Measurements from ENCODE around the gene ZMIZ2. TPM values are rescaled to one million over a fixed set of nuclear protein-coding genes. Genes with fewer than 3 reads are reported as not detected.

Gene ZMIZ2
- total RNA-seq, 2 donors from 2014 or later, result 23.4 to 38.9 TPM

DNA sequence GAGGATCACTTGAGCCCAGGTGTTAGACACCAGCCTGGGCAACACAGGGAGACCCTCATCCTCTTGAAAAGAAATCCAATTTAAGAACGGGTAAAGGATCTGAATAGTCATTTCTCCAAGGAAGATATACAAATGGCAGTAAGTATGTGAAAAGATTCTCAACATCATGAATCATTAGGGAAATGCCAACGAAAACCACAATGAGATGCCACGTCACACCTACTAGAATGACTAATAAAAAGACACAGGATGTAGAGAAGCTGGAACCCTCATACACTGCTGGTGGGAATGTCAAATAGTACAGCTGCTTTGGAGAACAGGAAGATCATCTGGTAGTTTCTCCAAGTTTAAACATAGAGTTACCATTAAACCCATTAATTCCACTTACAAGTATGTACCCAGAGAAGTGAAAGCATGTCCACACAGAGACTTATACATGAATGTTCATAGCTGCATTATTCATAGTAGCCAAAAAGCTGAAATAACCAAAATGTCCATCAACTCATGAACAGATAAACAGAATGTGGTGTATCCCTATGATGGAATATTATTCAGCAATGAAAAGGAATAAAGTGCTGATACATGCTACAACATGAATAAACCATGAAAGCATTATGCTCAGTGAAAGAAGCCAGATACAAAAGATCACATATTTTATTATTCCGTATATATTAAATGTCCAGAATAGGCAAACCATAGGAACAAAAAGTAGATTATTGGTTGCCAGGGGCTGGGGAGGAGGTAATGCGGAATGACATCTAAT, 13.1 kb upstream of the ZMIZ2 start:
- Histone ChIP-seq H3K4me1 (ENCODE audit: control insufficient read depth in 1 of 2, low read depth in 2 of 2) (no peaks in the 10 kb centered on the region), H3K36me3 (no peaks in the 10 kb centered on the region), H3K4me3 (no peak overlapping the region), H3K27ac (peak overlapping the region in 1 of 2 donors; percentile 20), H3K9me3 (no peaks in the 10 kb centered on the region), H3K27me3 (replicated peaks; ENCODE audit: insufficient read depth) (no peaks in the 10 kb centered on the region)
- TF ChIP-seq, protein P1, sequence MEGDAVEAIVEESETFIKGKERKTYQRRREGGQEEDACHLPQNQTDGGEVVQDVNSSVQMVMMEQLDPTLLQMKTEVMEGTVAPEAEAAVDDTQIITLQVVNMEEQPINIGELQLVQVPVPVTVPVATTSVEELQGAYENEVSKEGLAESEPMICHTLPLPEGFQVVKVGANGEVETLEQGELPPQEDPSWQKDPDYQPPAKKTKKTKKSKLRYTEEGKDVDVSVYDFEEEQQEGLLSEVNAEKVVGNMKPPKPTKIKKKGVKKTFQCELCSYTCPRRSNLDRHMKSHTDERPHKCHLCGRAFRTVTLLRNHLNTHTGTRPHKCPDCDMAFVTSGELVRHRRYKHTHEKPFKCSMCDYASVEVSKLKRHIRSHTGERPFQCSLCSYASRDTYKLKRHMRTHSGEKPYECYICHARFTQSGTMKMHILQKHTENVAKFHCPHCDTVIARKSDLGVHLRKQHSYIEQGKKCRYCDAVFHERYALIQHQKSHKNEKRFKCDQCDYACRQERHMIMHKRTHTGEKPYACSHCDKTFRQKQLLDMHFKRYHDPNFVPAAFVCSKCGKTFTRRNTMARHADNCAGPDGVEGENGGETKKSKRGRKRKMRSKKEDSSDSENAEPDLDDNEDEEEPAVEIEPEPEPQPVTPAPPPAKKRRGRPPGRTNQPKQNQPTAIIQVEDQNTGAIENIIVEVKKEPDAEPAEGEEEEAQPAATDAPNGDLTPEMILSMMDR (IDR thresholded peaks at IDR 0.05), result no peak
- DNase-seq (ENCODE audit: low spot score), result no peak
- peak; percentile 59 for ATAC-seq (ENCODE audit: insufficient number of reproducible peaks, low FRiP score, low read depth)

DNA sequence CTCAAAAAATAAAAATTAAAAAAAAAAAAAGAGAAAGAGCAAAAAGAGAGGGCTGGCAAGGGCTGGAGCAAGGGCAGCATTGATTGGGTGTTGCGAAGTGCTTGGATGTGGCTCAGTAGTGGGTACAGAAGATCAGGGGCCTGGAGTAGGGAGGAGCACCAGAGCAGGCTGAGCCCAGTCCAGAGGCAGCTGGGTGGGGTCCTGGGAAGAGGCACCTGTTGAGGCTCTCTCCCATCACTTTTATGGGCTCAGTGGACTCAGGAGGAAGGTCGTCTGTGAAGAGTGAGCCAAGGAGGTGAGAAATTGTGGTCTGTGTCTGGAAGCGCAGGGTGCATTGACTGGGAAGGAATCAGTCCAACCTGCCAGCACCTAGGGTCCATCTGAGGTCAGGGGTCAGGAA, 11.8 kb upstream of the ZMIZ2 start:
- Histone ChIP-seq H3K4me1 (ENCODE audit: control insufficient read depth in 1 of 2, low read depth in 2 of 2) (no peaks in the 10 kb centered on the region), H3K4me3 (no peak overlapping the region), H3K27me3 (replicated peaks; ENCODE audit: insufficient read depth) (no peaks in the 10 kb centered on the region), H3K27ac (no peak overlapping the region), H3K9me3 (no peaks in the 10 kb centered on the region), H3K36me3 (no peaks in the 10 kb centered on the region)
- TF ChIP-seq, protein P1 (IDR thresholded peaks at IDR 0.05), result no peak
- ATAC-seq (ENCODE audit: insufficient number of reproducible peaks, low FRiP score, low read depth) (no peak), DNase-seq (ENCODE audit: low spot score) (no peak)

DNA sequence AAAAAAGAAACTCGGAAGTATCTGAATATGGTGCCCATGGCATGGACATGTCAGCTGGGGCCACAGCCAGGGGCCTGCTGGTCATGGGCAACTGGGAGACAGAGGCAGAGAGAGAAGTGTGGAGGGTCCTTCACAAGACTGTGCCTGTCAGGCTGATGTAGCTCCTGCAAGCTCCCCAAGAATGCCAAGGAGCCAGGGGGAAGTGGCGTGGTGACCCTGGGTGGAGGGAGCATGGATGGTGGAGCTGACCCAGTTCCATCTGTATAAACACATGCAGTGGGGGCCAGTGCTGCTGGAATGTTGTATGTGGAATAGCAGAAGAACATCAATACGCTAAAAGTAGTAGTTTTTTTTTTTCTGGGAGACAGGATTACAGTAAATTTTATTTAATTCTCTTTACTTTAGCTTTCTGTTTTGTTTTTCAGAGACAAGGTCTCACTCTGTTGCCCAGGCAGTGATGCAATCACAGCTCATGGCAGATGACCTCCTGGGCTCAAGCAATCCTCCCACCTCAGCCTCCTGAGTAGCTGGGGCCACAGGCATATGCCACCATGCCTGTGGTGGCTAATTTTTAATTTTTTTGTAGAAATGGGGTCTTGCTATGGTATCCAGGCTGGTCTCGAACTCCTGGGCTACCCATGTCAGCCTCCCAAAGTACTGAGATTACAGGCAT, 10.5 kb upstream of the ZMIZ2 start:
- Histone ChIP-seq H3K36me3 (no peaks in the 10 kb centered on the region), H3K27me3 (replicated peaks; ENCODE audit: insufficient read depth) (no peaks in the 10 kb centered on the region), H3K4me1 (ENCODE audit: control insufficient read depth in 1 of 2, low read depth in 2 of 2) (no peaks in the 10 kb centered on the region), H3K27ac (no peak overlapping the region), H3K9me3 (no peaks in the 10 kb centered on the region), H3K4me3 (no peak overlapping the region)
- TF ChIP-seq, protein P1 (IDR thresholded peaks at IDR 0.05), result no peak
- DNase-seq (ENCODE audit: low spot score) (no peak), ATAC-seq (ENCODE audit: insufficient number of reproducible peaks, low FRiP score, low read depth) (no peak)

DNA sequence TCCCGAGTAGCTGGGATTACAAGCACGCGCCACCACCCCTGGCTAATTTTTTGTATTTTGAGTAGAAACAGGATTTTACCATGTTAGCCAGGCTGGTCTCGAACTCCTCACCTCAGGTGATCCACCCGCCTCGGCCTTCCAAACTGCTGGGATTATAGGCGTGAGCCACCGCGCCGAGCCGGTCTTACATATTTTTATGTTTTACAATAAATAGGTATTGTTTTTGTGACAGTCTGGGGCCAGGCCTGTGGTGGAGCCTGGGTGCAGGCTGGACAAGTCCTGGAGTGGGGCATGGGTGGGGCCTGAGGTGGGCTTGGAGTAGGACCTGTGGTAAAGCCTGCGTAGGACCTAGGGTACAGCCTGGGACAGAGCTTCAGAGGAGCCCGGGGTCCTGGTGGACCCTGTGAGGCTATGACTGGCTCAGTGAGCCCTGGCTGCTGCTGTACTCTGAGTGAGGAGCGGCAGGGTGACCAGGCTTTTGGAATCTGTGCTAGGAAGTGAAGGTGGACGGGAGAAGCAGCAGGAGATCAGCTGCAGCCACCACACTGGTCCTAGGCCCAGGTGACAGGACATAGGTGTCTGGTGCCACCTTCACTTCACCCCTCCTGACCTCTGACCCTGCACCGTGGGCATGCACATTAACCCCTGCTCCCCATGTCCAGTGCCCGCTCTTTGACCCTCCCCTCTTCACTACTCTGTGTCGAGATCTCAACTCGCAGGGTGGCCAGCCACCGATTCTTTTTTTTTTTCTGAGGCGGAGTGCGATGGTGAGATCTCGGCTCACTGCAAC, 9.6 kb upstream of the ZMIZ2 start:
- Histone ChIP-seq H3K4me3 (no peak overlapping the region), H3K9me3 (no peaks in the 10 kb centered on the region), H3K27me3 (replicated peaks; ENCODE audit: insufficient read depth) (no peaks in the 10 kb centered on the region), H3K36me3 (no peaks in the 10 kb centered on the region), H3K27ac (no peak overlapping the region), H3K4me1 (ENCODE audit: control insufficient read depth in 1 of 2, low read depth in 2 of 2) (no peaks in the 10 kb centered on the region)
- DNase-seq (ENCODE audit: low spot score) (no peak), ATAC-seq (ENCODE audit: insufficient number of reproducible peaks, low FRiP score, low read depth) (no peak)
- TF ChIP-seq, protein P1 (IDR thresholded peaks at IDR 0.05), result no peak

DNA sequence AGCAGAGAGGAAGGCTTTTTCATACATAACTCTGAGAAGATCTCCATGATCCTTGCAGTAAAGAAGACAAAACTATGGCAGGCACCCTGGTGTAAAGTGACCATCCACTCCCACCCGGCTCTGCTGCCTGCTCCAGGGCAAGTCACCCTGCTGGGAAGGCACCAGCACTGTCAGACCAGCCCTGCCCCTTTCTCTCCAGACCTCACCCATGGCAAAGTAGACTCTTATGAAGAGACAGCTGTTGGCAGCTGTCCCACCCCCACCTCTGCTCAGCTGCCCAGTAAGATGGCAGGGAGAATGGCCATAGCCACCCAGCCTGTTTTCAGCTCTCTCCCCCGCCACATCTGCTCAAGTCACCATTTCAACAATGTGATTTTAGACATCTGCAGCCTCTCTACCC, 8.6 kb upstream of the ZMIZ2 start:
- no peaks in the 10 kb centered on the region for H3K36me3 ChIP-seq
- no peak for ATAC-seq (ENCODE audit: insufficient number of reproducible peaks, low FRiP score, low read depth)
- no peak for DNase-seq (ENCODE audit: low spot score)

More for the DNA sequence above, 8.6 kb upstream of the ZMIZ2 start:
- TF ChIP-seq, protein P1 (IDR thresholded peaks at IDR 0.05), result no peak
- Histone ChIP-seq H3K9me3 (no peaks in the 10 kb centered on the region), H3K27me3 (replicated peaks; ENCODE audit: insufficient read depth) (no peaks in the 10 kb centered on the region), H3K27ac (no peak overlapping the region), H3K4me3 (no peak overlapping the region), H3K4me1 (ENCODE audit: control insufficient read depth in 1 of 2, low read depth in 2 of 2) (no peaks in the 10 kb centered on the region)

Measured in thoracic aorta (tissue), 2 donors.